ENCODE data around the gene TAMALIN. TPM values are rescaled to one million over a fixed set of nuclear protein-coding genes. Genes with fewer than 3 reads are reported as not detected.

The TAMALIN gene
- total RNA-seq, 1 experiment from 2014 or later, result not detected

DNA sequence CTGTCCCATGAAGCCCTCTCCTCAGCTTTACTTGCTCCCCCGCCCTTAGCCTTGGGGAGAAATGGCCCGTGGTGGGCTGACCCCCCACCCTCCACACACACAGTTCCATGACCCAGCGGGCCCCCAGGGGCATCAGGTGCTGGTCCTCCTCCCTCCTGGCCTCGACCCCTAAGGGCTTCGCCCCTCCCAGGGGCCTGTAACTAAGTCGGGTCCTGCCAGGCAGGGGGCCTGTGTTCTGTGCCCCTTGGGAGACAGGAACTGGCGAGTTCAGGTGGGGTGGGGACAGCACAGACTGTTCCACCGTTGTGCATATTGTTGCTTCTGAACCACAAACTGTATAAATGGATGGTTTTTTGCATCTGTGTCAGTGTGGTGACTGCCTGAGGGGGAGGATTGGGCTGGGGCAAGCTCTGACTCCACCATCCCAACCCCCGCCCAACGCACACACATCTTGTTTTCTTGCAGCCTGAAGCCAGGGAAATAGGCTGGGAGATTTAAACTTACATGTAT, 8.8 kb downstream of the TAMALIN start:
- Mint-ChIP-seq H3K4me3 (ENCODE audit: unreplicated experiment) (no peak overlapping the region), H3K27me3 (ENCODE audit: insufficient read depth, unreplicated experiment) (peaks cover 21% of the 10 kb centered on the region), H3K4me1 (ENCODE audit: insufficient read depth, unreplicated experiment) (no peaks in the 10 kb centered on the region), H3K36me3 (ENCODE audit: insufficient read depth, unreplicated experiment) (no peaks in the 10 kb centered on the region), H3K9me3 (ENCODE audit: unreplicated experiment) (no peaks in the 10 kb centered on the region), H3K27ac (ENCODE audit: low read depth, unreplicated experiment) (no peak overlapping the region)
- POLR2A ChIA-PET, result no interaction called here
- no peak for DNase-seq (ENCODE audit: unreplicated experiment)
- CTCF ChIA-PET, result interaction anchor here (0.6 to 8.2 kb wide), 5 partner anchors 9 to 93 kb away, joined by 3 to 48 read pairs (median 3); no protein-coding TSS in a partner anchor
- no peak for TF ChIP-seq CTCF (IDR thresholded peaks at IDR 0.05; ENCODE audit: unreplicated experiment)
- no TSS peak for BruUV-seq (replicated peaks)
- intact Hi-C loops (cut with micrococcal nuclease), result no loop called here

DNA sequence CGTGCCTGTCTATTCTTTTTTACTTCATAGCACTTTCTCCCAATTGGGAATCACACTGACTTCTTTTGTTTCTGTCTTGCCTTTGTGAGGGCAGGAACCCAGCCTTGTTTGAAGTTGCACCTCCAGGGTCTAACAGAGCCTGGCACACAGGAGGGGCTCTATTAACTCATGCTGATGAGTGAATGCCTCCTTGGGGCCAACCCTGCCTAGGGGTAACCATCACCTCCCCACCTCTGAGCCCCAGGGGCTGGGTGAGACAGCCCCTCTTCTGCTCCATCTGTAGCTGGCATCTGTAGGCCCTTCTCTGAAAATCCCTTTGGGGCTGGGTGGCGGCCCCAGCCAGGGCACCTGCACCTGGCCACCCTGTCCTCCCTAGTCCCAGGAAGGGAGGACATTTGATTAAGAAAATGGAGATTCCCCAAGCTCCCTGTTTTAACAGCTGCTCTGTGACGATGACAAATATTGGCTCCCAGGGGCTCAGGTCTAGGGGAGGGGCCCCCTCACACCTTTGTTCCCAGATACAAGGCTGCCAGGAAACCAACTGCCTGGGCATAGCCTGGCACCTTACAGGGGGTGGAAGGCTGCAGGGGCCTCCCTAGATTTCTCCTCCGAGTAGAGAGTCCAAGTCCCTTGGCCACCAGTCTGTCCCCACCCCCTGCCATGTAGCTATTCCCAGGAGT, 11.8 kb downstream of the TAMALIN start:
- no peaks in the 10 kb centered on the region for H3K9me3 Mint-ChIP-seq (ENCODE audit: unreplicated experiment)
- intact Hi-C loops (cut with micrococcal nuclease), result no loop called here
- H3K27me3 Mint-ChIP-seq (ENCODE audit: insufficient read depth, unreplicated experiment), result peaks cover 23% of the 10 kb centered on the region
- H3K4me1 Mint-ChIP-seq (ENCODE audit: insufficient read depth, unreplicated experiment), result no peaks in the 10 kb centered on the region
- H3K27ac Mint-ChIP-seq (ENCODE audit: low read depth, unreplicated experiment), result no peak overlapping the region
- ChIA-PET CTCF (interaction anchor here (0.6 to 17.1 kb wide), 7 partner anchors 15 to 962 kb away, joined by 3 to 560 read pairs (median 8); partner anchors contain the start of genes ATG101 and SMIM41), POLR2A (no interaction called here)
- no TSS peak for BruUV-seq (replicated peaks)
- no peaks in the 10 kb centered on the region for H3K36me3 Mint-ChIP-seq (ENCODE audit: insufficient read depth, unreplicated experiment)
- TF ChIP-seq CTCF (IDR thresholded peaks at IDR 0.05; ENCODE audit: unreplicated experiment), result no peak
- H3K4me3 Mint-ChIP-seq (ENCODE audit: unreplicated experiment), result no peak overlapping the region
- no peak for DNase-seq (ENCODE audit: unreplicated experiment)

DNA sequence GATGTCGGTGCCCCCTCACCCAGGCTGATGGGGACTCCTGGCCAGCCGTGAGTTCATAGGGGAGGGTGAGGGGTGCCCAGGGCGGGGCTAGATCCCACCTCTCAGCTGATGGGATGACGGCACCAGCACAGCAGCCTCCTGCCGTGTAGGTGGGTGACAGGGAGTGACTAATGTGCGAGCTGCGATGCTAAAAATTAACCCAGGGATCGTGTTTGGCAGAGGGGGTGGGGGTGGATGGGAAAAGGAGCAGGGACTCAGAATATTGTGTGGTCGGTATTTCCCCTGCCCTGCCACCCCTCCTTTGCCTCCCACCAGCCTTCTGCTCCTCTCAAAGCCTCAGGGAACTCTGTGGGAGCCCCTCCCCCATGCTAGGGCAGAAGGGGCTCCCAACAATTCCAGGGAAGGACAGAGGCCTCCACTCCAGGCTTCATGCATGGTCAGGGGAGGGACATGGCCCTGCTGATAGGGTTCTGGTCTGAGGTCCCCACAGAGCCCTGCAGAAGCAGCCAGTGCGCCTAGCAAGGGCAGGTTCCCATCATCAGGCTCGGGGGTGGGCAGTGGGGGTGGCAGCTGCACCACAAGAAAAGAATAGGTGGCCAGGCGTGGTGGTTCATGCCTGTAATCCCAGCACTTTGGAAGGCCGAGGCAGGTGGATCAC, 12.5 kb downstream of the TAMALIN start:
- POLR2A ChIA-PET, result interaction anchor here (0.7 kb wide), 1 partner anchor 84 kb away, joined by 3 read pairs; no protein-coding TSS in a partner anchor
- peaks cover 23% of the 10 kb centered on the region for H3K27me3 Mint-ChIP-seq (ENCODE audit: insufficient read depth, unreplicated experiment)
- BruUV-seq (replicated peaks), result no TSS peak

More for the DNA sequence above, 12.5 kb downstream of the TAMALIN start:
- Mint-ChIP-seq H3K4me1 (ENCODE audit: insufficient read depth, unreplicated experiment) (no peaks in the 10 kb centered on the region), H3K36me3 (ENCODE audit: insufficient read depth, unreplicated experiment) (no peaks in the 10 kb centered on the region), H3K4me3 (ENCODE audit: unreplicated experiment) (no peak overlapping the region), H3K9me3 (ENCODE audit: unreplicated experiment) (no peaks in the 10 kb centered on the region), H3K27ac (ENCODE audit: low read depth, unreplicated experiment) (no peak overlapping the region)
- TF ChIP-seq CTCF (IDR thresholded peaks at IDR 0.05; ENCODE audit: unreplicated experiment), result no peak
- CTCF ChIA-PET, result interaction anchor here (0.6 to 17.1 kb wide), 11 partner anchors 15 to 961 kb away, joined by 3 to 560 read pairs (median 4); partner anchors contain the start of genes ATG101 and SMIM41
- intact Hi-C loops (cut with micrococcal nuclease), result no loop called here
- no peak for DNase-seq (ENCODE audit: unreplicated experiment)

Measured in MCF 10A (cell line).